ENCODE data around the gene SBK2.

The SBK2 gene

GRCh38 chr19:55482156-55482961, 54.6 kb downstream of the SBK2 start:
- Histone ChIP-seq H3K27ac (ENCODE audit: low read depth, low read length) (no peak overlapping the region), H3K27me3 (ENCODE audit: insufficient read depth, low read length) (no peaks in the 10 kb centered on the region), H3K9me3 (ENCODE audit: insufficient read depth, low read depth, low read length) (no peaks in the 10 kb centered on the region), H3K4me3 (ENCODE audit: low read length) (no peak overlapping the region), H3K36me3 (ENCODE audit: insufficient read depth, low read length) (no peaks in the 10 kb centered on the region), H3K9ac (ENCODE audit: low read depth, low read length) (no peak overlapping the region), H3K4me1 (ENCODE audit: insufficient read depth, low read length) (peaks cover 14% of the 10 kb centered on the region)
- WGBS: 91% methylated on average over 83 of the region's 83 CpGs

- H3K36me3 ChIP-seq (ENCODE audit: insufficient read depth, low read length): no peaks in the 10 kb centered on the region
- no peaks in the 10 kb centered on the region for H3K9me3 ChIP-seq (ENCODE audit: insufficient read depth, low read depth, low read length)
- H3K4me3 ChIP-seq (ENCODE audit: low read length): no peak overlapping the region
- peaks cover 8% of the 10 kb centered on the region; the same call in 1 of the 2 replicates for H3K4me1 ChIP-seq (ENCODE audit: insufficient read depth, low read length)
- 77% methylated on average over 40 of the region's 40 CpGs for WGBS
- H3K27me3 ChIP-seq (ENCODE audit: insufficient read depth, low read length): no peaks in the 10 kb centered on the region
- no peak overlapping the region for H3K9ac ChIP-seq (ENCODE audit: low read depth, low read length)
- H3K27ac ChIP-seq (ENCODE audit: low read depth, low read length): no peak overlapping the region
Measured at GRCh38 chr19:55481794-55482155, 55.2 kb downstream of the SBK2 start.

DNA sequence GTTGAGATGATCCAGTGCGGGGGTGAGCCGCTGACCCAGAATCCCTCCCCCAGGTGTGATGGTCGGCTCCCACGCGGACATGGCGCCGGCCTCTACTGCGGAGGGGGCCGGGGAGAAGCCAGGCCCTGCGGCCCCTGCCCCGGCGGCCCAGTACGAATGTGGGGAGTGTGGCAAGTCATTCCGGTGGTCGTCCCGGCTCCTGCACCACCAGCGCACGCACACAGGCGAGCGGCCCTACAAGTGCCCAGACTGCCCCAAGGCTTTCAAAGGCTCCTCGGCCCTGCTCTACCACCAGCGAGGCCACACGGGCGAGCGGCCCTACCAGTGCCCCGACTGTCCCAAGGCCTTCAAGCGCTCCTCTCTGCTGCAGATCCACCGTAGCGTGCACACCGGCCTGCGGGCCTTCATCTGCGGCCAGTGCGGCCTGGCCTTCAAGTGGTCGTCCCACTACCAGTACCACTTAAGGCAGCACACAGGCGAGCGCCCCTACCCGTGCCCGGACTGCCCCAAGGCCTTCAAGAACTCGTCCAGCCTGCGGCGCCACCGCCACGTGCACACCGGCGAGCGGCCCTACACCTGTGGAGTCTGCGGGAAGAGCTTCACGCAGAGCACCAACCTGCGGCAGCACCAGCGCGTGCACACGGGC, 55.7 kb downstream of the SBK2 start:
- Histone ChIP-seq H3K27me3 (ENCODE audit: insufficient read depth, low read length) (no peaks in the 10 kb centered on the region), H3K36me3 (ENCODE audit: insufficient read depth, low read length) (no peaks in the 10 kb centered on the region), H3K4me1 (ENCODE audit: insufficient read depth, low read length) (peaks cover 8% of the 10 kb centered on the region; the same call in 1 of the 2 replicates), H3K27ac (ENCODE audit: low read depth, low read length) (no peak overlapping the region), H3K9me3 (ENCODE audit: insufficient read depth, low read depth, low read length) (no peaks in the 10 kb centered on the region), H3K4me3 (ENCODE audit: low read length) (no peak overlapping the region), H3K9ac (ENCODE audit: low read depth, low read length) (no peak overlapping the region; the same call in 1 of the 2 replicates)
- WGBS: 91% methylated on average over 52 of the region's 52 CpGs

GRCh38 chr19:55479451-55480230, 57.3 kb downstream of the SBK2 start:
- no peak overlapping the region for H3K9ac ChIP-seq (ENCODE audit: low read depth, low read length)
- H3K4me3 ChIP-seq (ENCODE audit: low read length): no peak overlapping the region
- H3K9me3 ChIP-seq (ENCODE audit: insufficient read depth, low read depth, low read length): no peaks in the 10 kb centered on the region
- no peak overlapping the region for H3K27ac ChIP-seq (ENCODE audit: low read depth, low read length)
- H3K27me3 ChIP-seq (ENCODE audit: insufficient read depth, low read length): no peaks in the 10 kb centered on the region
- no peaks in the 10 kb centered on the region for H3K36me3 ChIP-seq (ENCODE audit: insufficient read depth, low read length)
- 94% methylated on average over 14 of the region's 15 CpGs for WGBS
- peaks cover 9% of the 10 kb centered on the region; the same call in 1 of the 2 replicates for H3K4me1 ChIP-seq (ENCODE audit: insufficient read depth, low read length)

- no peaks in the 10 kb centered on the region for H3K9me3 ChIP-seq (ENCODE audit: insufficient read depth, low read depth, low read length)
- H3K4me1 ChIP-seq (ENCODE audit: insufficient read depth, low read length): peaks cover 8% of the 10 kb centered on the region; the same call in 1 of the 2 replicates
- no peaks in the 10 kb centered on the region for H3K36me3 ChIP-seq (ENCODE audit: insufficient read depth, low read length)
- no peak overlapping the region for H3K9ac ChIP-seq (ENCODE audit: low read depth, low read length)
- WGBS: 93% methylated on average over 17 of the region's 17 CpGs
- no peaks in the 10 kb centered on the region for H3K27me3 ChIP-seq (ENCODE audit: insufficient read depth, low read length)
- H3K4me3 ChIP-seq (ENCODE audit: low read length): no peak overlapping the region
- H3K27ac ChIP-seq (ENCODE audit: low read depth, low read length): no peak overlapping the region
Measured at GRCh38 chr19:55479045-55479444, 57.9 kb downstream of the SBK2 start.

Data from HUES64 (cell line).